NCI-H128 (cell line): Measurements from ENCODE around the gene GPR107.

ENCODE experiments used
- DNase-seq: peaks from one replicate; lab custom pipeline; 2025; ENCODE audit not compliant: unreplicated experiment; lab: John Stamatoyannopoulos, UW

GPR107 gene

GRCh38 chr9:130053109-130053503 is 600 bp upstream of the GPR107 start:
- no peak for DNase-seq

- no peak for DNase-seq
Observed at GRCh38 chr9:130054325-130054786, 650 bp downstream of the GPR107 start.

- DNase-seq, result no peak
Observed at GRCh38 chr9:130054820-130055219, 1.1 kb downstream of the GPR107 start.

- DNase-seq, result no peak
Observed at GRCh38 chr9:130058154-130058553, 4.4 kb downstream of the GPR107 start.

- DNase-seq, result no peak
Observed at GRCh38 chr9:130058887-130059286, 5.2 kb downstream of the GPR107 start.

GRCh38 chr9:130060296-130060695 is 6.6 kb downstream of the GPR107 start:
- no peak for DNase-seq

- no peak for DNase-seq
Observed at GRCh38 chr9:130062750-130063149, 9.0 kb downstream of the GPR107 start.

GRCh38 chr9:130064621-130065020 is 10.9 kb downstream of the GPR107 start:
- DNase-seq, result no peak

GRCh38 chr9:130069048-130069447 is 15.3 kb downstream of the GPR107 start:
- no peak for DNase-seq

GRCh38 chr9:130072515-130073235 is 19.0 kb downstream of the GPR107 start:
- no peak for DNase-seq

GRCh38 chr9:130073373-130073772 is 19.7 kb downstream of the GPR107 start:
- no peak for DNase-seq

- DNase-seq, result no peak
Observed at GRCh38 chr9:130078547-130078946, 24.8 kb downstream of the GPR107 start.

GRCh38 chr9:130084337-130084736 is 30.6 kb downstream of the GPR107 start:
- no peak for DNase-seq

GRCh38 chr9:130088051-130088450 is 34.3 kb downstream of the GPR107 start:
- DNase-seq, result no peak

GRCh38 chr9:130089141-130089540 is 35.4 kb downstream of the GPR107 start:
- DNase-seq, result no peak

- DNase-seq, result no peak
Observed at GRCh38 chr9:130090915-130091314, 37.2 kb downstream of the GPR107 start.

GRCh38 chr9:130092910-130093309 is 39.2 kb downstream of the GPR107 start:
- DNase-seq, result no peak

- DNase-seq, result no peak
Observed at GRCh38 chr9:130095872-130096271, 42.2 kb downstream of the GPR107 start.

- DNase-seq, result no peak
Observed at GRCh38 chr9:130100681-130101080, 47.0 kb downstream of the GPR107 start.

- no peak for DNase-seq
Observed at GRCh38 chr9:130101915-130102314, 48.2 kb downstream of the GPR107 start.

- DNase-seq, result no peak
Observed at GRCh38 chr9:130104491-130105193, 50.9 kb downstream of the GPR107 start.

- DNase-seq, result no peak
Observed at GRCh38 chr9:130106860-130107233, 53.1 kb downstream of the GPR107 start.
